Measurements from ENCODE around the gene MYLIP.

- TF ChIP-seq, protein P1, sequence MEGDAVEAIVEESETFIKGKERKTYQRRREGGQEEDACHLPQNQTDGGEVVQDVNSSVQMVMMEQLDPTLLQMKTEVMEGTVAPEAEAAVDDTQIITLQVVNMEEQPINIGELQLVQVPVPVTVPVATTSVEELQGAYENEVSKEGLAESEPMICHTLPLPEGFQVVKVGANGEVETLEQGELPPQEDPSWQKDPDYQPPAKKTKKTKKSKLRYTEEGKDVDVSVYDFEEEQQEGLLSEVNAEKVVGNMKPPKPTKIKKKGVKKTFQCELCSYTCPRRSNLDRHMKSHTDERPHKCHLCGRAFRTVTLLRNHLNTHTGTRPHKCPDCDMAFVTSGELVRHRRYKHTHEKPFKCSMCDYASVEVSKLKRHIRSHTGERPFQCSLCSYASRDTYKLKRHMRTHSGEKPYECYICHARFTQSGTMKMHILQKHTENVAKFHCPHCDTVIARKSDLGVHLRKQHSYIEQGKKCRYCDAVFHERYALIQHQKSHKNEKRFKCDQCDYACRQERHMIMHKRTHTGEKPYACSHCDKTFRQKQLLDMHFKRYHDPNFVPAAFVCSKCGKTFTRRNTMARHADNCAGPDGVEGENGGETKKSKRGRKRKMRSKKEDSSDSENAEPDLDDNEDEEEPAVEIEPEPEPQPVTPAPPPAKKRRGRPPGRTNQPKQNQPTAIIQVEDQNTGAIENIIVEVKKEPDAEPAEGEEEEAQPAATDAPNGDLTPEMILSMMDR (IDR thresholded peaks at IDR 0.05), result no peak
- TF ChIP-seq POLR2A (IDR thresholded peaks at IDR 0.05), result no peak
These were observed 45.7 kb downstream of the MYLIP start for GRCh38 chr6:16174416-16175078.
